GM18858 (cell line): Measurements from ENCODE around the gene ABCF2.
A peak's percentile ranks its signal among the peaks of the same experiment; 100 is the strongest.

Experiments used
- ATAC-seq: cut with Tn5 transposase; IDR thresholded peaks from one replicate; pipeline ENCODE4 v1.9.1; 2021; ENCODE audit not compliant: unreplicated experiment

Gene ABCF2

DNA sequence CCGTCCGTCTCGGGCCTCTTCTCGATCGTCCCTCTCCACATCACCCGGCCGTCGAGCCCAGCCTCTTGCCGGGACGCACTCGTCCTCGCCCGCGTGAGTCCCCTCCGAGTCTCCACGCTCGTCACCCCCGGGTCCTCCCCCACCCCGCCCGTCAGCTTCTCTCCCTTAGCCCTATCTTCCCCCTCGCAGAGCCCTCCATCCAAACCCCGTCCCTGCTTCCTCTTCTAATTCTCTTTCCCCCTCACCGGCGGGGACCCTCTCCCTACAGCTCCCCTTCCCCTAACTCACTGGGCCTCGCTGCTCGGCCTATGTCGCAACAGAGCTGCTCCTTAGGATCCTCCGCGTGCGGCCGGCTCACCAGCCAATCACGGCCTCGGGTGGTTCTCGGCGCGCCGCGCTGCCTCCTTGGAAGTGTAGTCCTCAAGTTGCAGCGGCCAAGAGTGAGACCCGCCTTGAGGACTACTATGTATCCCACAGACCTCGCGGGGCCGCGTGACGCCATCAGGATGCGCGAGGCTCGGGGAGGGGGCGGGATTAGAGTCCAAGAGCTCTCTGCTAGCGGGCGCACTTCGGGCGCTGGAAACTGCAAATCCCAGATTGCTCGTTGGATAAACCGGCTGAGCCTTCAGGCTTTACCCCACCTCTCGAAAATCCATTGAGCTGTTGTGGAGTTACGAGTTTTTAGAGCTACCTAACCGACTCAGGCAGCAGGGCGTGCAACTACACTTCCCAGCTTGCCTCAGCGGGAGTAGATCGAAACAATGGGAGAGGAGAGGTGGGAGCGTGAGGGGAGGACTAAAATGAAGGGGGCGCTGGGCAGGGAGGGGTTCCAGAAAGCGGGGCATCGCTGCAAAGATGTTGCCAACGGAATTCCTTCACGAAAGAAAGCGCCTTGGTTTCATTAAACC, at the start of gene ABCF2:
Gene ABCF2, minus strand, starts transcription at position 331 of the 908 bp plus-strand sequence. CDS start 747 bp downstream, outside the sequence.
- peak; percentile 99 for ATAC-seq

DNA sequence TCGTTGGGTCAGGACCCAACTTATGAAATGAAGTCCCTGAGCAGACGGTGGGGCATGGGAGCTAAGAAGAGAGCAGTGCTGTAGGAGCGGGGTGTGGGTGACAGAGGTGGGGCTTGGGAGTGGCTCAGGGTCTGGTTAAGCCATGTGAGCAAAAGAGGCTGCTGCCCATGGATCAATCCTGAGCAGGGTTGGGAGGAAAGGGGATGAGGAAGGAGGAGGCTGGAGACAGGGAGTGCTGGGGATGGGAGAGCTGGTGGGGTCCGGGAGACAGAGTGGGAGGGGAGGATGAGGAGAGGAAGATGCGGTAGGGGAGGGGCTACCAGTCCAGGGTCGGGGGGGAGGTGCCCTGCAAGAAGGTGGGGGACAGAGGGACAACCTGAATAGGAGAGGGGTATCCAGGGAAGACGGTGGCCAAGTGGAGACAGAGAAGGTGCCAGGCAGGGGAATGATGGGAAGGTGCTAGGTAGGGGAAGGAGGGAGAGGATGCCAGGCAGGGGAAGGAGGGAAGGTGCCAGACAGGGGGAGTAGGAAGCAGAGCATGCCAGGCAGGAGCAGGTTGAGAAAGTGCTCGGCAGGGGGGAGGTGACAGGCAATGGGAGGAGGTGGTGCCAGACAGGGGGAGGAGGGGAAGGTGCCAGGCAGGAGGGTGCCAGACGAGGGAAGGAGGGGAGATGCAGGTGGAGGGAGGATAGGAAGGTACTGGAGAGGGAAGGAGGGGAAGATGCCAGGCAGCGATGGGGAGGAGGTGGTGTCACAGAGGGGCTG, 49.0 kb upstream of the ABCF2 start:
- no peak for ATAC-seq

GRCh38 chr7:151274936-151275812, 48.2 kb upstream of the ABCF2 start:
- no peak for ATAC-seq

GRCh38 chr7:151274396-151274795, 47.4 kb upstream of the ABCF2 start:
- no peak for ATAC-seq

DNA sequence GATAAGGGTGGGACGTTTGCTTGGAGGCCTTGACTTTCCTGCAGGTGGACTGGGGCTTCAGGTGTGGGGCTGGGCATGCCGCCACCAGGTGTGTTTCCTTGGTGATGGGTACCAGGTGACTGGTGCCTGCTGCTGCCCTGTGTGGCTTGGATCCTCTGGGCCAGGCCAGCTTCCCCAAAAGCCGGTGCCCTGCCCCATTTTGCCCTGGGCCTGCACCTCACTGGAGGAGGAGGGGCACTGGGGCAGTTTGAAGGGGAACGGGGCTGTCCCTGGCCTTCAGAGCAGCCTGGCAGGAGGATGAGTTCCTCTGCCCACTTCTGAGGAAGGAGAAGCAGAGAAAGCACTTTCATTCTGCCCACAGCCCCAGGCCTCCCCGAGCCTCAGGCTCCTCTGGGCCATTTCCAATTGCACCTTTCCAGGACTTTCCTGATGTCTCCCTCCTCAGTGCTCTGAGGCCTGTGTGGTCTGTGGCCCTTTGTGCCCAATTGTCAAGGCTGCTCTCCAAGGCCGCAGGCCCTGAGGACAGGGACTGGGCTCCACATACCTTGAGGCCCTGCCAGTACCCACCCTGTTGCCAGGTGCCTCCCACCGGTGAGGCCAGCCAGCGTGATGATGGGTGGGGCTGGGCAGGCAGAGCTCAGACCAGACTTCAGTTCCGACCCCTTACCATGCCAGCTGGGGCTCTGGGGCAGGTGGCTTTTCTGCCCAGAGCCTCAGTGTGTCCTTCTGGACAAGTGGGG, 46.8 kb upstream of the ABCF2 start:
- ATAC-seq = no peak

DNA sequence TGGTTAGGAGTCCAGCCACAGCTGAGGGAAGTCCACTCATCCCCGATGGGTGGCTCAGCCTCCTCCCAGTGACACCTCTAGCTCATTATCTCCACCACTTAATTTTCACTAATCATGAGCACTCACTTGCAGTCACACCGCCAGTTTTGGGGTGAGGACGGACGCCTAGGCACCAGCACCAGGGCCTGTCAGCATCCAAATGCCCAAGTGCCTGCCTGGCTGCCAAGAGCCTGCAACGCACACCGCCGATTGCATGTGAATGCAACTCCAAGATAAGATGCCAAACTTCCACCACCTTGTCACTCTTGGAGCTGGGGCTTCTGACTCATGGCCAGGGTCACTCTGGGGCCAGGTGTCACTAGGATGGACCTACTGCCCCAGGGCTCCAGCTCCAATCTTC, 45.9 kb upstream of the ABCF2 start:
- no peak for ATAC-seq

- no peak for ATAC-seq
Measured at GRCh38 chr7:151272405-151272804, 45.4 kb upstream of the ABCF2 start.

DNA sequence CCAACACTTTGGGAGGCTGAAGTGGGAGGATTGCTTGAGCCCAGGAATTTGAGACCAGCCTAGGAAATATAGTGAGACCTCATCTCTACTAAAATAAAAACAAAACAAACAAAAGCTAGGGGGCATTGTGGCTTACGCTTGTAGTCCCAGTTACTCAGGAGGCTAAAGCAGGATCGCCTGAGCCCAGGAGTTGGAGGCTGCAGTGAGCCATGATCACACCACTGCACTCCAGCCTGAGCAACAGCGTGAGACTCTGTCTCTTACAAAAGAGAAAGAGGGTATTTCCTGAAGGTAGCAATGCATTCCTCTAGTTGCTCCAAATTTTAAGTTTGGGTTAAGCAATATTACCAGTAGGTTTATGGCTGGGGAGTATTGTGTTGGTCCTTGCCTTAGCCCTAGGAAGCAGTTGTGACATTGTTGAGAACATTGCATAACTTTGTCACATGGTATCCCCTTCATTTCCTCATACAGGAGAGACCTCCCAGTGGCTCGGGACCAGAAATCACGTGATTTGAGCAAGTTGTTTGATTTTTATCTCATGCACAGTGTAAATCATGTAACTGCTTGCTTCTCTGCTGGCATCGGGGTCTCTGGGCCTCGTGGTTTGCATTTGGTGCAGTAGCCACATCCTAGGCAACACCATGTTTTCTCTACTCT, 44.8 kb upstream of the ABCF2 start:
- no peak for ATAC-seq

DNA sequence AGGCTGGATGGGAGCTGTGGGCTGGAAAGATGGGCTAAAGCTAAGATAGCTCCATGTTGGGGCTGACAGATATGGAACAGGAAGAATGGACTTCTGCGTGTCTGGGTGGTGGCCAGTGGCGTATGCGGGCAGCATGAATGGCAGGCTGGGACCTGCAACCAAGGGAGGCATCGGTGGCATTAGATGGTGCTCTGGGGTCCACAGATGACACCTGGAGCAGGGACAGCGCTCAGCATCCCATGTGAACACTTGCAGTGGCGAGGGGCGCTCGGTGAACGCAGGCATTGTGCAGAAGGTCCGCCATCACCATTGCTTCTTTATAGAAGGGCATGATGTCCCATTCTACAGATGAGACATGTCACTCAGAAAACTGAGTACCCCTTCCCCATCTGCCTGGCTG, 42.5 kb upstream of the ABCF2 start:
- no peak for ATAC-seq

GRCh38 chr7:151265351-151265931, 38.4 kb upstream of the ABCF2 start:
- ATAC-seq = no peak

DNA sequence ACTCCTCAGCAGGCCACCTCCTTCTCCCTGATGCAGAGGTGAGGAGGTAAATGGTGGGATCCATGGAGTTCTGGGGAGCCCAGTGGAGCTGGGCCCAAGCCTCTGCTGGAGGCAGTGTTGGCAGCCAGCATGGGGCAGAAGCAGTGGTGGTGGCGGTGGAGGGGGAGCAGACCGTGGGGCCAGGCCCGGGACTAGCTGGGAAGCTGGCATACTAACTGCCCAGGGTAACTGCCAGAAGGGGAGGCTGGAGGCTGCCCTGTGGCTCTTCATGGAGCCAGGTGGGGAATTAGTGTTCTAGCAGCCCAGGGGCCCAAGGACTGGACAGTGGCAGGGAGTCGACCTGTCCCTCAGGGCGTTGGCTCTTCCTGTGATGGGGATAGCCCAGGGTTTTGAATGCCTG, 37.6 kb upstream of the ABCF2 start:
- ATAC-seq = no peak

GRCh38 chr7:151261529-151261928, 34.5 kb upstream of the ABCF2 start:
- no peak for ATAC-seq

- no peak for ATAC-seq
Measured at GRCh38 chr7:151260883-151261282, 33.9 kb upstream of the ABCF2 start.

GRCh38 chr7:151260471-151260870, 33.5 kb upstream of the ABCF2 start:
- ATAC-seq = no peak

- no peak for ATAC-seq
Measured at GRCh38 chr7:151257990-151258389, 31.0 kb upstream of the ABCF2 start.

GRCh38 chr7:151256410-151257045, 29.5 kb upstream of the ABCF2 start:
- ATAC-seq = no peak

- no peak for ATAC-seq
Measured at GRCh38 chr7:151255390-151255789, 28.4 kb upstream of the ABCF2 start.

GRCh38 chr7:151254851-151255250, 27.8 kb upstream of the ABCF2 start:
- ATAC-seq = no peak

GRCh38 chr7:151254316-151254715, 27.3 kb upstream of the ABCF2 start:
- ATAC-seq = no peak
